Measurements from ENCODE around the gene ADAM22.

Gene ADAM22

GRCh38 chr7:88117325-88117724 lies 183.3 kb downstream of the ADAM22 start:
- H3K9me3 ChIP-seq, result no peaks in the 10 kb centered on the region
- no peak overlapping the region for H3K4me3 ChIP-seq (ENCODE audit: low read depth in 1 of 2, low read length in 1 of 2)
- H3K27ac ChIP-seq, result no peak overlapping the region
- no peak for TF ChIP-seq CTCF (IDR thresholded peaks at IDR 0.05)
- no peaks in the 10 kb centered on the region for H3K4me1 ChIP-seq (ENCODE audit: control insufficient read depth in 1 of 2, insufficient read depth in 1 of 2, low read depth in 1 of 2, low read length in 1 of 2)
- no peaks in the 10 kb centered on the region for H3K36me3 ChIP-seq
- no peaks in the 10 kb centered on the region for H3K27me3 ChIP-seq

GRCh38 chr7:88121335-88121734 lies 187.3 kb downstream of the ADAM22 start:
- no peak for TF ChIP-seq CTCF (IDR thresholded peaks at IDR 0.05)
- no peaks in the 10 kb centered on the region for H3K27me3 ChIP-seq
- no peaks in the 10 kb centered on the region for H3K36me3 ChIP-seq
- no peak overlapping the region for H3K27ac ChIP-seq
- no peaks in the 10 kb centered on the region for H3K9me3 ChIP-seq
- H3K4me1 ChIP-seq (ENCODE audit: control insufficient read depth in 1 of 2, insufficient read depth in 1 of 2, low read depth in 1 of 2, low read length in 1 of 2), result no peaks in the 10 kb centered on the region
- H3K4me3 ChIP-seq (ENCODE audit: low read depth in 1 of 2, low read length in 1 of 2), result no peak overlapping the region

GRCh38 chr7:88127637-88128290 lies 193.7 kb downstream of the ADAM22 start:
- no peaks in the 10 kb centered on the region for H3K27me3 ChIP-seq
- no peak overlapping the region for H3K4me3 ChIP-seq (ENCODE audit: low read depth in 1 of 2, low read length in 1 of 2)
- no peaks in the 10 kb centered on the region for H3K36me3 ChIP-seq
- H3K4me1 ChIP-seq (ENCODE audit: control insufficient read depth in 1 of 2, insufficient read depth in 1 of 2, low read depth in 1 of 2, low read length in 1 of 2), result no peaks in the 10 kb centered on the region
- H3K27ac ChIP-seq, result no peak overlapping the region
- TF ChIP-seq CTCF (IDR thresholded peaks at IDR 0.05), result no peak
- no peaks in the 10 kb centered on the region for H3K9me3 ChIP-seq

GRCh38 chr7:88132725-88133124 lies 198.7 kb downstream of the ADAM22 start:
- H3K4me3 ChIP-seq (ENCODE audit: low read depth in 1 of 2, low read length in 1 of 2), result no peak overlapping the region
- no peaks in the 10 kb centered on the region for H3K36me3 ChIP-seq
- H3K27ac ChIP-seq, result no peak overlapping the region
- no peak for TF ChIP-seq CTCF (IDR thresholded peaks at IDR 0.05)
- no peaks in the 10 kb centered on the region for H3K4me1 ChIP-seq (ENCODE audit: control insufficient read depth in 1 of 2, insufficient read depth in 1 of 2, low read depth in 1 of 2, low read length in 1 of 2)
- no peaks in the 10 kb centered on the region for H3K9me3 ChIP-seq
- H3K27me3 ChIP-seq, result no peaks in the 10 kb centered on the region

GRCh38 chr7:88140947-88141346 lies 206.9 kb downstream of the ADAM22 start:
- no peak overlapping the region for H3K4me3 ChIP-seq (ENCODE audit: low read depth in 1 of 2, low read length in 1 of 2)
- TF ChIP-seq CTCF (IDR thresholded peaks at IDR 0.05), result no peak
- no peaks in the 10 kb centered on the region for H3K9me3 ChIP-seq
- H3K27ac ChIP-seq, result no peak overlapping the region
- no peaks in the 10 kb centered on the region for H3K4me1 ChIP-seq (ENCODE audit: control insufficient read depth in 1 of 2, insufficient read depth in 1 of 2, low read depth in 1 of 2, low read length in 1 of 2)
- no peaks in the 10 kb centered on the region for H3K27me3 ChIP-seq
- H3K36me3 ChIP-seq, result no peaks in the 10 kb centered on the region

Data from neutrophil (primary cell).